ENCODE results near the gene LRRC1.

DNA sequence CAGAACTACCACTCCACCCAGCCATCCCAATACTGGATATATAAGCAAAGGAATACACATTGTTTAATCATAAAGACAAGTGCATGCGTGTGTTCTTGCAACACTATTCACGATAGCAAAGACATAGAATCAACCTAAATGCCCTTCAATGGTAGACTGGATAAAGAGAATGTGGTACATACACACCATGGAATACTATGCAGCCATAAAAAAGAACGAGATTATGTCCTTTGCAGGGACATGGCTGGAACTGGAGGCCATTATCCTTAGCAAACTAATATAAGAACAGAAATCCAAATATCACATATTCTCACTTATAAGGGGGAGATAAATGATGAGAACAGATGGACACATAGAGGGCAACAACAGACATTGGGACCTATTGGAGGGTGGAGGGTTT, 156.6 kb downstream of the LRRC1 start:
- TF ChIP-seq ZNF274 (IDR thresholded peaks at IDR 0.05; ENCODE audit: low read depth, low read length) (no peak), YY1 (IDR thresholded peaks at IDR 0.05; ENCODE audit: insufficient read depth, insufficient read length) (no peak), SUZ12 (IDR thresholded peaks at IDR 0.05; ENCODE audit: extremely low read depth, insufficient read depth, insufficient read length) (no peak)

Measured in NT2/D1 (cell line).